ENCODE data around the gene COLGALT1.

COLGALT1 gene

DNA sequence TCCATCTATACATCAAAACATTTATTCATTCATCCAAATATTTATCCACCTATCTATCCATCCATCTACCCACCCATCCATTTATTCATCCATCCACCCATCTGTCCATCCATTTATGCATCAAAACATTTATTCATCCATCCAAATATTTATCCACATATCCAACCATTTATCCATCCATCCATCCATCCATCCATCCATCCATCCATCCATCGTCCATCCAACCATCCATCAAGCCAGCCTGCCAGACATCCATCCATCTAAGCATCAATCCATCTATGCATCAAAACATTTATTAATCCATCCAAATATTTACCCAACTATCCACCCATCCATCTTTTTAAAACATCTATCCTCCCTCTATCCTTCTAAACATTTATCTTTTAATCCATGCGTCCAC lies 70.5 kb downstream of the COLGALT1 start:
- H3K9ac ChIP-seq (ENCODE audit: low read depth in 1 of 2, low read length in 2 of 2) = no peak overlapping the region
- H3K27ac ChIP-seq (ENCODE audit: low read depth, low read length) = no peak overlapping the region
- H3K27me3 ChIP-seq (ENCODE audit: control insufficient read depth in 1 of 2, insufficient read depth in 2 of 2, low read length in 2 of 2) = peaks cover 0 to 3% of the 10 kb centered on the region in 2 donors
- no peak overlapping the region for H3K4me3 ChIP-seq (ENCODE audit: low read depth in 1 of 2, low read length in 2 of 2)
- H3K9me3 ChIP-seq (ENCODE audit: control insufficient read depth in 1 of 2, low read length in 2 of 2) = peaks cover 0 to 9% of the 10 kb centered on the region in 2 donors
- no peaks in the 10 kb centered on the region for H3K4me1 ChIP-seq (ENCODE audit: control insufficient read depth in 1 of 2, insufficient read depth in 2 of 2, low read length in 2 of 2)
- no peaks in the 10 kb centered on the region for H3K36me3 ChIP-seq (ENCODE audit: control insufficient read depth in 1 of 2, insufficient read depth in 2 of 2, low read length in 2 of 2)

DNA sequence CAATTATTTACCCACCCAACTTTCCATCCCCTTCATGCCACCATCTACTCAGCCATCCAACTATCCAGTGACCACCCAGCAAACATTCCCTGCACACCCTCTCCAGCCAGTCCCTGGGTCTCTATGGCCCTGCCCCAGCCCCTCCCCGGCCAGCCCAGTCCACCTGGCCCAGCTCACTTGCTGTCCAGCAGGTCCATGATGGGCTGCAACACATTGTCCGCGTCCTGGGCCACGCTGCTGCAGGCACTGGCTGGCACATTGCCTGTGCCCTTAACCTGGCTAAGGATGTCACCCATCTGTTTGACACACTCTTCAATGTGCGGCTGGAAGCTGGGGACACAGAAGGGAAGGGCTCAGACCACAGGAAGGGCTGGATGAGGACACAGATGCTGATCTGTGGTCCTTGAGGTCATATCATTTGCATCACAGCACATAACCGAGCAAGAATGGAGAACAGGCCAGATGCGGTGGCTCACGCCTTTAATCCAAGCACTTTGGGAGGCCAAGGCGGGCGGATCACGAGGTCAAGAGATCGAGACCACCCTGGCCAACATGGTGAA lies 71.1 kb downstream of the COLGALT1 start:
- Histone ChIP-seq H3K9ac (ENCODE audit: low read depth in 1 of 2, low read length in 2 of 2) (no peak overlapping the region), H3K9me3 (ENCODE audit: control insufficient read depth in 1 of 2, low read length in 2 of 2) (peaks cover 0 to 8% of the 10 kb centered on the region in 2 donors), H3K4me3 (ENCODE audit: low read depth in 1 of 2, low read length in 2 of 2) (no peak overlapping the region), H3K27ac (ENCODE audit: low read depth, low read length) (no peak overlapping the region), H3K27me3 (ENCODE audit: control insufficient read depth in 1 of 2, insufficient read depth in 2 of 2, low read length in 2 of 2) (peaks cover 0 to 3% of the 10 kb centered on the region in 2 donors), H3K36me3 (ENCODE audit: control insufficient read depth in 1 of 2, insufficient read depth in 2 of 2, low read length in 2 of 2) (no peaks in the 10 kb centered on the region), H3K4me1 (ENCODE audit: control insufficient read depth in 1 of 2, insufficient read depth in 2 of 2, low read length in 2 of 2) (no peaks in the 10 kb centered on the region)

GRCh38 chr19:17627161-17627560 lies 71.7 kb downstream of the COLGALT1 start:
- Histone ChIP-seq H3K4me3 (ENCODE audit: low read depth in 1 of 2, low read length in 2 of 2) (no peak overlapping the region), H3K27ac (ENCODE audit: low read depth, low read length) (no peak overlapping the region), H3K4me1 (ENCODE audit: control insufficient read depth in 1 of 2, insufficient read depth in 2 of 2, low read length in 2 of 2) (no peaks in the 10 kb centered on the region), H3K27me3 (ENCODE audit: control insufficient read depth in 1 of 2, insufficient read depth in 2 of 2, low read length in 2 of 2) (peaks cover 0 to 3% of the 10 kb centered on the region in 2 donors), H3K36me3 (ENCODE audit: control insufficient read depth in 1 of 2, insufficient read depth in 2 of 2, low read length in 2 of 2) (no peaks in the 10 kb centered on the region), H3K9ac (ENCODE audit: low read depth in 1 of 2, low read length in 2 of 2) (no peak overlapping the region), H3K9me3 (ENCODE audit: control insufficient read depth in 1 of 2, low read length in 2 of 2) (peaks cover 0 to 1% of the 10 kb centered on the region in 2 donors)

DNA sequence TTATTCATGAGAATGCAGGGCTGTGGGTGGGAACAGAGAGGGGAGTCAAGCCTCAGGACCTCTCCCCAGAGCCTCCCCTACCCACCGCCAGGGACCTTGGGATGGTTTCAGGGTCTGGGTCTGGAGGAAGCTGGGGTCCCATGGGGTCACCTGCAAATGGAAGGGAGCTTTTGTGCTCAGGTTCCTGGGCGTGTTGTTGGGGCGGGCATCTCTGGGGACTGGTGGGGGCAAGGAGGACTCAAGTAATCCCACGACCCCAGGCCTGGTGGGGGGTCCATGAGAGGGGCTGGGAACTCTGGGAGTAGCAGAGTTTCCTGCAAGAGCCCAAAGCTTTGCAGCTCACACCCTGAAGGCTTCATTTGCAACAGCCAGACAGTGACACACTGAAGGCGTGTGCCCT lies 72.5 kb downstream of the COLGALT1 start:
- Histone ChIP-seq H3K27ac (ENCODE audit: low read depth, low read length) (no peak overlapping the region), H3K9me3 (ENCODE audit: control insufficient read depth in 1 of 2, low read length in 2 of 2) (no peaks in the 10 kb centered on the region), H3K9ac (ENCODE audit: low read depth in 1 of 2, low read length in 2 of 2) (no peak overlapping the region), H3K4me1 (ENCODE audit: control insufficient read depth in 1 of 2, insufficient read depth in 2 of 2, low read length in 2 of 2) (no peaks in the 10 kb centered on the region), H3K27me3 (ENCODE audit: control insufficient read depth in 1 of 2, insufficient read depth in 2 of 2, low read length in 2 of 2) (peaks cover 0 to 3% of the 10 kb centered on the region in 2 donors), H3K36me3 (ENCODE audit: control insufficient read depth in 1 of 2, insufficient read depth in 2 of 2, low read length in 2 of 2) (no peaks in the 10 kb centered on the region), H3K4me3 (ENCODE audit: low read depth in 1 of 2, low read length in 2 of 2) (no peak overlapping the region)

DNA sequence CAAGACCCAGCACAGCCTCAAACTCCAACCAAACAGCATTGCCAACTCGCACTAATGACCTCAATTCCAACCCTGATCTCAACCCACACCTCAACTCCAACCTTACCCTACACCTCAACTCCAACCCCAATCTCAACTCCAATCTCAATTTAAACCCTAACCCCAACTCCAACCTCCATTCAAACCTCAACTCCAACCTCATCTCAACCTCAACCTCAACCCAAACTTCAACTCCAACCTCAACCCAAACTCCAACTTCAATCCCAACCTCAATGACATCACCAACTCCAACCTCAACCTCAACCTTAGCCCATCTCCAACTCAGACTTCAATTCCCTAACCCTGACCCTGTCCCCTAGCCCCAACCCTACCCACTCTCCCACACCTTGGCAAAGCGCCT lies 74.3 kb downstream of the COLGALT1 start:
- no peak overlapping the region for H3K9ac ChIP-seq (ENCODE audit: low read depth in 1 of 2, low read length in 2 of 2)

DNA sequence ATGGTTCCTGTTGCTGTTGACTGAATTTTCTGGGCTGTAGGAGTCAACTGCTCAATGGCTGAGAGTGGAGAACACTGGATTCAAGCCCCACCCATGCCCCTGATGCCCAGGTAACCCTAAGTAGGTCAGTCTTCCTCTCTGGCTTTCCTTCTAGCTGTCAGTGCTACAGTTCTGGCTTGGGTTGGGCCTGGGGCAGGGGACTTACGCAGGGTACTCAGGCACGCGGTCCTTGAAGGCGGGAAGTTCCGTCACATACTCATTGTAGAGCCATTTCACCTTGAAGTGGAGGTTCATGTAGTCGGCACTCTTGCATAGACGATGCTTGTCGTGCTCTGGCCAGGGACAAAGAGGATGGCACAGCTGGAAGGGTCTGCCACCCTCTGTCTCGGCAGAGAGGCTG lies 77.1 kb downstream of the COLGALT1 start:
- no peaks in the 10 kb centered on the region for H3K9me3 ChIP-seq (ENCODE audit: control insufficient read depth in 1 of 2, low read length in 2 of 2)
- peaks cover 0 to 3% of the 10 kb centered on the region in 2 donors for H3K27me3 ChIP-seq (ENCODE audit: control insufficient read depth in 1 of 2, insufficient read depth in 2 of 2, low read length in 2 of 2)
- H3K4me1 ChIP-seq (ENCODE audit: control insufficient read depth in 1 of 2, insufficient read depth in 2 of 2, low read length in 2 of 2) = no peaks in the 10 kb centered on the region
- H3K36me3 ChIP-seq (ENCODE audit: control insufficient read depth in 1 of 2, insufficient read depth in 2 of 2, low read length in 2 of 2) = no peaks in the 10 kb centered on the region
- H3K4me3 ChIP-seq (ENCODE audit: low read depth in 1 of 2, low read length in 2 of 2) = no peak overlapping the region
- H3K27ac ChIP-seq (ENCODE audit: low read depth, low read length) = no peak overlapping the region
- no peak overlapping the region for H3K9ac ChIP-seq (ENCODE audit: low read depth in 1 of 2, low read length in 2 of 2)

More for the DNA sequence above, 74.3 kb downstream of the COLGALT1 start:
- H3K36me3 ChIP-seq (ENCODE audit: control insufficient read depth in 1 of 2, insufficient read depth in 2 of 2, low read length in 2 of 2) = no peaks in the 10 kb centered on the region
- H3K27me3 ChIP-seq (ENCODE audit: control insufficient read depth in 1 of 2, insufficient read depth in 2 of 2, low read length in 2 of 2) = peaks cover 0 to 3% of the 10 kb centered on the region in 2 donors
- no peak overlapping the region for H3K4me3 ChIP-seq (ENCODE audit: low read depth in 1 of 2, low read length in 2 of 2)
- no peaks in the 10 kb centered on the region for H3K4me1 ChIP-seq (ENCODE audit: control insufficient read depth in 1 of 2, insufficient read depth in 2 of 2, low read length in 2 of 2)
- H3K9me3 ChIP-seq (ENCODE audit: control insufficient read depth in 1 of 2, low read length in 2 of 2) = no peaks in the 10 kb centered on the region
- no peak overlapping the region for H3K27ac ChIP-seq (ENCODE audit: low read depth, low read length)
